HG02981 (cell line): ENCODE measurements around the gene LRRC14B.

Experiments used
- ATAC-seq: cut with Tn5 transposase; IDR thresholded peaks from one replicate; pipeline ENCODE4 v1.9.1; 2021; ENCODE audit warnings: mild to moderate bottlenecking, moderate library complexity; ENCODE audit not compliant: unreplicated experiment

Gene LRRC14B

GRCh38 chr5:173392-174290 lies 17.7 kb upstream of the LRRC14B start:
- ATAC-seq: no peak

GRCh38 chr5:174291-174600 lies 17.0 kb upstream of the LRRC14B start:
- ATAC-seq: no peak

- ATAC-seq: no peak
Measured at GRCh38 chr5:174876-175465, 16.3 kb upstream of the LRRC14B start.

- ATAC-seq: no peak
Measured at GRCh38 chr5:176296-176823, 14.9 kb upstream of the LRRC14B start.

- ATAC-seq: no peak
Measured at GRCh38 chr5:178110-178509, 13.2 kb upstream of the LRRC14B start.

- ATAC-seq: no peak
Measured at GRCh38 chr5:179401-179800, 11.9 kb upstream of the LRRC14B start.

GRCh38 chr5:180286-180918 lies 10.9 kb upstream of the LRRC14B start:
- ATAC-seq: no peak

GRCh38 chr5:181160-181559 lies 10.1 kb upstream of the LRRC14B start:
- ATAC-seq: no peak

- ATAC-seq: no peak
Measured at GRCh38 chr5:181566-181965, 9.7 kb upstream of the LRRC14B start.

GRCh38 chr5:182126-182525 lies 9.2 kb upstream of the LRRC14B start:
- ATAC-seq: no peak

- ATAC-seq: no peak
Measured at GRCh38 chr5:184471-184870, 6.8 kb upstream of the LRRC14B start.

- ATAC-seq: no peak
Measured at GRCh38 chr5:185095-186070, 5.9 kb upstream of the LRRC14B start.

- no peak for ATAC-seq
Measured at GRCh38 chr5:186091-187041, 4.9 kb upstream of the LRRC14B start.

GRCh38 chr5:187042-187431 lies 4.3 kb upstream of the LRRC14B start:
- ATAC-seq: no peak

GRCh38 chr5:187617-188451 lies 3.5 kb upstream of the LRRC14B start:
- no peak for ATAC-seq

- ATAC-seq: peak; percentile 82
Measured at GRCh38 chr5:188488-189481, 2.5 kb upstream of the LRRC14B start.

GRCh38 chr5:189486-189885 lies 1.8 kb upstream of the LRRC14B start:
- no peak for ATAC-seq

- ATAC-seq: no peak
Measured at GRCh38 chr5:189976-190365, 1.3 kb upstream of the LRRC14B start.
